Smooth muscle cell of the brain vasculature (primary cell): ENCODE results near the gene PHF2.
A peak's percentile ranks its signal among the peaks of the same experiment; 100 is the strongest.

Experiments
- DNase-seq: peaks from one replicate; pipeline ENCODE4 v3.0.0-alpha.2; 2012; ENCODE audit warnings: low read depth, low spot score

Gene PHF2

GRCh38 chr9:93576258-93577077 is at the start of gene PHF2:
TSS of gene PHF2 (plus strand) at chr9:93576584. CDS start at chr9:93576774, 190 bp downstream.
- DNase-seq: no peak

- DNase-seq: no peak
Observed at GRCh38 chr9:93531374-93531773, 45.0 kb upstream of the PHF2 start.

GRCh38 chr9:93532141-93532540 is 44.2 kb upstream of the PHF2 start:
- peak; percentile 13 for DNase-seq

GRCh38 chr9:93533863-93534262 is 42.5 kb upstream of the PHF2 start:
- DNase-seq: no peak

- DNase-seq: no peak
Observed at GRCh38 chr9:93536167-93536566, 40.2 kb upstream of the PHF2 start.

GRCh38 chr9:93536874-93537273 is 39.5 kb upstream of the PHF2 start:
- no peak for DNase-seq

GRCh38 chr9:93540305-93540704 is 36.1 kb upstream of the PHF2 start:
- DNase-seq: no peak

GRCh38 chr9:93541005-93541404 is 35.4 kb upstream of the PHF2 start:
- no peak for DNase-seq

GRCh38 chr9:93541581-93542349 is 34.6 kb upstream of the PHF2 start:
- no peak for DNase-seq

GRCh38 chr9:93543117-93543516 is 33.3 kb upstream of the PHF2 start:
- no peak for DNase-seq

GRCh38 chr9:93546356-93546755 is 30.0 kb upstream of the PHF2 start:
- no peak for DNase-seq

- DNase-seq: no peak
Observed at GRCh38 chr9:93549611-93550010, 26.8 kb upstream of the PHF2 start.

- DNase-seq: no peak
Observed at GRCh38 chr9:93552923-93553322, 23.5 kb upstream of the PHF2 start.

- DNase-seq: no peak
Observed at GRCh38 chr9:93555370-93555769, 21.0 kb upstream of the PHF2 start.

- DNase-seq: no peak
Observed at GRCh38 chr9:93557366-93558137, 18.8 kb upstream of the PHF2 start.

- no peak for DNase-seq
Observed at GRCh38 chr9:93558503-93558902, 17.9 kb upstream of the PHF2 start.

GRCh38 chr9:93560991-93561390 is 15.4 kb upstream of the PHF2 start:
- DNase-seq: no peak

- no peak for DNase-seq
Observed at GRCh38 chr9:93562157-93562556, 14.2 kb upstream of the PHF2 start.

- DNase-seq: no peak
Observed at GRCh38 chr9:93565089-93565488, 11.3 kb upstream of the PHF2 start.

GRCh38 chr9:93566408-93567270 is 9.7 kb upstream of the PHF2 start:
- DNase-seq: peak; percentile 88

GRCh38 chr9:93567271-93567959 is 9.0 kb upstream of the PHF2 start:
- DNase-seq: no peak
